Measurements from ENCODE around the gene CDC37L1.

CDC37L1 gene

DNA sequence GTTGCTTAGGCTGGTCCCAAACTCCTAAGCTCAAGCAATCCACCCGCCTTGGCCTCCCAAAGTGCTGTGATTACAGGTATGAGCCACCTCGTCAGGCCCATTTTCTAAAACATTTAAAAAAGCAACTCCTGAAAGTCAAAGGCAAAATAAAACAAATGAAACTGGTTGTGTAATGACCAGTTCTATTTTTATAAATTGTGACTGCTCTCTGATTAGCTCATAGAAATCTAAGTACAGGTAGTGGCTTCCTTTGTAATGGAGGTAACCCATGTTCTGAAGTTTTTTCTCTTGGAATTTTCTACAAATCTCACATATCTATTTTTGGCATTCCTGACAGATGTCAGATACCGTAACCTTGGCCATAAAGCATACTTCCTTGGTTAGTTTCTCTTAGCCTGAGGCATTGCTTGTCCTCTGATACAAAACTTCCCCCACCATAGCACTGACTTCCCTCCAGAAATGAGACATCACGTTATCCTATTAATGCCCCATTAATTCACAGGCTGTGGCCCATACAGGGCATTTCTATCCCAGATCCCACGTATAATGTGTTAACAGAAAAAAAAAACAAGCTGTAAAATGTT lies 75.7 kb downstream of the CDC37L1 start:
- DNase-seq (ENCODE audit: low spot score) = no peak

DNA sequence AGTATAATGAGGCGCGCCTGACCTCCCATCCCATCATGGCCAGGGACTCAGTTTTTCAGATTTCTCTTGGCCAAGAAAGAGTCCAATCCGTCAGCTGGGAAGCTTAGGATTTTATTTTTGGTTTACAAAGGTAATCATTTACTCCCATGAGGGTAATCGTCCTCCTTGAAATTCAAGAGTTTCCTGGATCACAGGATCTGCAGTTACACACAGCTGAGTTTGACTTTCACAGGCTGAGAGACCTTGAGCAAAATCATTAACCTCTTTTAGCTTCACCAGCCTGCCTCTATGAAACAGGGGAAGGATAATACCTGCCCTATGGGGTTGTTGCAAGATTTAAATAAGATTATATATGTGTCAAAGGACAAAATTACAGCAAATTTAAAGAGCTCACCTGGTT lies 77.1 kb downstream of the CDC37L1 start:
- no peak for DNase-seq (ENCODE audit: low spot score)
